SHP77 (cell line): ENCODE results near the gene MAP7D2.

Source experiments
- DNase-seq, 2 experiments: peaks; one replicate each; lab custom pipeline; 2025; lab: John Stamatoyannopoulos, UW

The MAP7D2 gene

GRCh38 chrX:19968276-19968675 lies 148.4 kb downstream of the MAP7D2 start:
- DNase-seq = no peak

GRCh38 chrX:19966056-19966455 lies 150.7 kb downstream of the MAP7D2 start:
- DNase-seq = no peak

GRCh38 chrX:19964017-19964710 lies 152.5 kb downstream of the MAP7D2 start:
- no peak for DNase-seq

GRCh38 chrX:19960913-19961312 lies 155.8 kb downstream of the MAP7D2 start:
- no peak for DNase-seq

GRCh38 chrX:19958552-19959486 lies 157.9 kb downstream of the MAP7D2 start:
- DNase-seq = no peak

GRCh38 chrX:19956923-19957322 lies 159.8 kb downstream of the MAP7D2 start:
- DNase-seq = no peak
